Endothelial cell of umbilical vein (primary cell): ENCODE measurements around the gene MCM3AP. TPM values are rescaled to one million over a fixed set of nuclear protein-coding genes. Genes with fewer than 3 reads are reported as not detected.

ENCODE experiments used
- BruUV-seq: library from RNA; stranded (reverse); fragments of 400-500 nt; replicated peaks from 2 replicates; lab custom pipeline; 2021; lab: Mats Ljungman, UMichigan
- CTCF ChIA-PET: fragments of 300-600, 350-600 bp; sonication (Branson Sonifier 250); formaldehyde crosslinking; loops from one replicate; lab custom pipeline; 2021; ENCODE audit warnings: antibody characterized with exemption, inconsistent platforms; lab: Charles Lee
- POLR2A ChIA-PET: fragments of 300-600, 350-600 bp; sonication (Branson Sonifier 250); formaldehyde crosslinking; loops from one replicate; lab custom pipeline; 2021; ENCODE audit warnings: antibody characterized with exemption, inconsistent platforms; lab: Charles Lee
- DNase-seq: peaks from one replicate; pipeline ENCODE4 v3.0.0-alpha.2; 2011; ENCODE audit warnings: low read depth, low spot score
- FAIRE-seq: peaks from 2 replicates; lab custom pipeline; 2011; peaks lifted over from hg19 to GRCh38; lab: Jason Lieb, UNC
- H2AFZ ChIP-seq: 2 replicates; pipeline ENCODE4 v1.6.0; 2012; ENCODE audit warnings: low read depth, low read length, control low read depth, inconsistent platforms
- H3K27ac ChIP-seq: 2 replicates; pipeline ENCODE4 v1.5.1; 2011; ENCODE audit warnings: low read depth, mild to moderate bottlenecking, control low read depth, low read length, moderate library complexity; ENCODE audit not compliant: insufficient read depth
- H3K27me3 ChIP-seq, 2 experiments: 2 replicates each; pipeline versions ENCODE4 v1.6.0 to v1.6.1; 2011; ENCODE audit warnings: low read length in 2 of 2, mixed read lengths in 1 of 2; ENCODE audit not compliant: control insufficient read depth in 2 of 2, insufficient read depth in 2 of 2
- H3K36me3 ChIP-seq, 2 experiments: 2 replicates in 1 of 2; 3 replicates in 1 of 2; pipeline ENCODE4 v1.5.1; 2011; ENCODE audit warnings: low read length in 2 of 2, mild to moderate bottlenecking in 1 of 2, moderate library complexity in 1 of 2; ENCODE audit not compliant: control insufficient read depth in 2 of 2, insufficient read depth in 2 of 2; ENCODE audit errors: extremely low read depth in 1 of 2
- H3K4me1 ChIP-seq: 3 replicates; pipeline ENCODE4 v1.5.1; 2011; ENCODE audit warnings: mild to moderate bottlenecking, low read length; ENCODE audit not compliant: control insufficient read depth, insufficient read depth; ENCODE audit errors: extremely low read depth
- H3K4me2 ChIP-seq: 2 replicates; pipeline ENCODE4 v1.6.1; 2011; ENCODE audit warnings: low read length, control low read depth, mixed read lengths; ENCODE audit not compliant: insufficient read depth
- H3K4me3 ChIP-seq, 3 experiments: fragments of 200-600 bp in 1 of 3; sonication (generic), shearing (Covaris generic) in 1 of 3; replicated peaks in 1 of 3; 2 replicates each; pipeline ENCODE4 v1.5.1; 2011 to 2016; ENCODE audit warnings: control low read depth in 3 of 3, low read length in 3 of 3, mild to moderate bottlenecking in 2 of 3, inconsistent platforms in 1 of 3, low read depth in 1 of 3, moderate library complexity in 1 of 3; ENCODE audit not compliant: insufficient read depth in 1 of 3
- H3K79me2 ChIP-seq: 2 replicates; pipeline ENCODE4 v1.6.0; 2012; ENCODE audit warnings: low read length, inconsistent platforms; ENCODE audit not compliant: control insufficient read depth, insufficient read depth
- H3K9ac ChIP-seq: replicated peaks from 2 replicates; pipeline ENCODE3; 2011; ENCODE audit warnings: low read length, control low read depth; ENCODE audit not compliant: insufficient read depth; ENCODE audit errors: extremely low read depth
- H3K9me1 ChIP-seq: replicated peaks from 3 replicates; pipeline ENCODE4 v1.6.0; 2011; ENCODE audit warnings: mild to moderate bottlenecking, low read length; ENCODE audit not compliant: control insufficient read depth, insufficient read depth; ENCODE audit errors: extremely low read depth
- H3K9me3 ChIP-seq: replicated peaks from 2 replicates; pipeline ENCODE4 v1.5.1; 2012; ENCODE audit warnings: low read length, inconsistent platforms; ENCODE audit not compliant: control insufficient read depth, insufficient read depth
- H4K20me1 ChIP-seq: replicated peaks from 2 replicates; pipeline ENCODE3; 2011; ENCODE audit warnings: mild to moderate bottlenecking, low read length; ENCODE audit not compliant: control insufficient read depth, insufficient read depth; ENCODE audit errors: extremely low read depth
- EZH2 ChIP-seq: IDR thresholded peaks from 2 replicates; pipeline ENCODE4 v1.6.1; 2012; ENCODE audit warnings: borderline replicate concordance, low read depth, mild to moderate bottlenecking, moderate library complexity, low read length, inconsistent platforms; ENCODE audit not compliant: severe bottlenecking
- FOS ChIP-seq: IDR thresholded peaks from 2 replicates; pipeline ENCODE4 v1.6.1; 2011; ENCODE audit warnings: mild to moderate bottlenecking, low read length, moderate library complexity, borderline replicate concordance; ENCODE audit not compliant: insufficient read depth
- GATA2 ChIP-seq: IDR thresholded peaks from 2 replicates; pipeline ENCODE4 v1.7.0; 2011; ENCODE audit warnings: low read depth, mild to moderate bottlenecking, moderate library complexity, mixed read lengths, low read length; ENCODE audit not compliant: insufficient read length, insufficient read depth
- JUN ChIP-seq: IDR thresholded peaks from 2 replicates; pipeline ENCODE4 v1.6.1; 2011; ENCODE audit warnings: borderline replicate concordance, low read depth; ENCODE audit not compliant: insufficient read length, insufficient read depth
- MYC ChIP-seq: IDR thresholded peaks from one replicate; pipeline ENCODE4 v1.6.1; 2011; ENCODE audit warnings: mild to moderate bottlenecking, low read depth, low read length
- POLR2A ChIP-seq: IDR thresholded peaks from 2 replicates; pipeline ENCODE4 v1.6.1; 2012; ENCODE audit warnings: low read depth, mild to moderate bottlenecking, control low read depth, low read length
- POLR2AphosphoS5 ChIP-seq: IDR thresholded peaks from 2 replicates; pipeline ENCODE4 v1.6.1; 2012; ENCODE audit warnings: low read depth, mild to moderate bottlenecking, control low read depth, low read length, moderate library complexity; ENCODE audit not compliant: insufficient read depth
- dilution Hi-C: fragments of 300-500 bp; cut with MboI; formaldehyde crosslinking; loops from one replicate; pipeline ENCODE4 v1.15.0; 2019; ENCODE audit warnings: low sequenced_read_pairs; ENCODE audit not compliant: extremely low pct_ligation_motif_present
- intact Hi-C: fragments of 100-400 bp; cut with micrococcal nuclease; formaldehyde crosslinking; loops from one replicate; pipeline ENCODE4 v1.10.0; 2022
- polyA plus RNA-seq, 4 experiments: library from polyadenylated mRNA; depleted of rRNA in 3 of 4; stranded (reverse) in 3 of 4; unstranded in 1 of 4; fragments of >200 nt; gene quantifications; 2 replicates each; pipeline versions ENCODE4 v1.2.1 to v1.2.3, GENCODE V29; 2011 to 2012; ENCODE audit warnings: missing spikeins in 1 of 4
- total RNA-seq: library from RNA; stranded (reverse); gene quantifications from 2 replicates; pipeline ENCODE4 v1.2.3, GENCODE V29; 2021
- TF ChIP-seq, protein P1 (sequence below), 2 donors: IDR thresholded peaks; 1 replicate in 1 of 2; 2 replicates in 1 of 2; pipeline ENCODE4 v1.5.1; 2011; ENCODE audit warnings: low read length in 2 of 2, mild to moderate bottlenecking in 2 of 2, moderate library complexity in 2 of 2, control low read depth in 1 of 2, inconsistent platforms in 1 of 2, low read depth in 1 of 2; ENCODE audit not compliant: insufficient read depth in 1 of 2; ENCODE audit errors: extremely low read depth in 1 of 2
- TF ChIP-seq, protein P2 (sequence below): IDR thresholded peaks from 2 replicates; pipeline ENCODE4 v1.6.1; 2011; ENCODE audit not compliant: insufficient read depth, insufficient read length

The MCM3AP gene
- total and polyA plus RNA-seq, 2 donors (not counting 3 experiments of a cell fraction or from before 2014, with no cell fraction given), result 37.9 to 115 TPM

DNA sequence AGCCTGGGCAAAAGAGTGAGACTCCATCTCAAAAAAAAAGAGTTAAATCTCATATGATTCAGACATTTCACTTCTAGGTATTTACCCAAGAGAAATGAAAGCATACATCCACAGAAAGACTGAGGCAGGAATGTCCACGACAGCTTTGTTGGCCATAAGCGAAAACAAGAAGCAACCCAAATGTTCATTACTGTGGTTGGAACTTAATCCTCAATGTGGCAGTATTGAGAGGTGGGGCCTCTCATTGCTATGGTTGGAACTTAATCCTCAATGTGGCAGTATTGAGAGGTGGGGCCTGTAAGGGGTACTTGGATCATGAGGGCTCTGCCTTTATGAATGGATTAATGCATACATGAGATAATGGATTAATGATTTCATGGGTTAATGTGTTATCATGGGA lies 23.0 kb upstream of the MCM3AP start:
- Histone ChIP-seq H3K4me3 (no peak overlapping the region), H3K27me3 (no peaks in the 10 kb centered on the region), H3K4me2 (no peak overlapping the region), H3K27ac (no peak overlapping the region), H3K9ac (no peak overlapping the region), H3K4me1 (no peaks in the 10 kb centered on the region), H3K9me3 (no peaks in the 10 kb centered on the region), H3K36me3 (peaks cover 3 to 4% of the 10 kb centered on the region in 2 experiments), H4K20me1 (no peaks in the 10 kb centered on the region), H2AFZ (no peak overlapping the region), H3K79me2 (no peaks in the 10 kb centered on the region), H3K9me1 (no peaks in the 10 kb centered on the region)
- no peak for TF ChIP-seq POLR2A
- TF ChIP-seq, protein P1, sequence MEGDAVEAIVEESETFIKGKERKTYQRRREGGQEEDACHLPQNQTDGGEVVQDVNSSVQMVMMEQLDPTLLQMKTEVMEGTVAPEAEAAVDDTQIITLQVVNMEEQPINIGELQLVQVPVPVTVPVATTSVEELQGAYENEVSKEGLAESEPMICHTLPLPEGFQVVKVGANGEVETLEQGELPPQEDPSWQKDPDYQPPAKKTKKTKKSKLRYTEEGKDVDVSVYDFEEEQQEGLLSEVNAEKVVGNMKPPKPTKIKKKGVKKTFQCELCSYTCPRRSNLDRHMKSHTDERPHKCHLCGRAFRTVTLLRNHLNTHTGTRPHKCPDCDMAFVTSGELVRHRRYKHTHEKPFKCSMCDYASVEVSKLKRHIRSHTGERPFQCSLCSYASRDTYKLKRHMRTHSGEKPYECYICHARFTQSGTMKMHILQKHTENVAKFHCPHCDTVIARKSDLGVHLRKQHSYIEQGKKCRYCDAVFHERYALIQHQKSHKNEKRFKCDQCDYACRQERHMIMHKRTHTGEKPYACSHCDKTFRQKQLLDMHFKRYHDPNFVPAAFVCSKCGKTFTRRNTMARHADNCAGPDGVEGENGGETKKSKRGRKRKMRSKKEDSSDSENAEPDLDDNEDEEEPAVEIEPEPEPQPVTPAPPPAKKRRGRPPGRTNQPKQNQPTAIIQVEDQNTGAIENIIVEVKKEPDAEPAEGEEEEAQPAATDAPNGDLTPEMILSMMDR (IDR thresholded peaks at IDR 0.05; ENCODE audit: extremely low read depth in 1 of 2, insufficient read depth in 1 of 2, low read depth in 1 of 2, low read length in 2 of 2), result no peak
- no peak for TF ChIP-seq POLR2AphosphoS5
- no peak for TF ChIP-seq GATA2
- no peak for TF ChIP-seq FOS
- TF ChIP-seq MYC, result no peak
- no peak for TF ChIP-seq EZH2
- TF ChIP-seq, protein P2, sequence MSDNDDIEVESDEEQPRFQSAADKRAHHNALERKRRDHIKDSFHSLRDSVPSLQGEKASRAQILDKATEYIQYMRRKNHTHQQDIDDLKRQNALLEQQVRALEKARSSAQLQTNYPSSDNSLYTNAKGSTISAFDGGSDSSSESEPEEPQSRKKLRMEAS, result no peak
- TF ChIP-seq JUN, result no peak
- ChIA-PET CTCF (no interaction called here), POLR2A (no interaction called here)
- FAIRE-seq (no peak), DNase-seq (no peak)
- intact Hi-C loops, result no loop called here
- BruUV-seq, result no TSS peak
- dilution Hi-C loops, result no loop called here
